H1 (cell line): ENCODE data around the gene SEPTIN5. TPM values are rescaled to one million over a fixed set of nuclear protein-coding genes. Genes with fewer than 3 reads are reported as not detected.

Experiments
- EP300 ChIP-seq, 2 experiments: IDR thresholded peaks; 1 replicate in 1 of 2; 2 replicates in 1 of 2; pipeline ENCODE4 v1.6.1; 2011 to 2012; ENCODE audit warnings: low read depth in 2 of 2, low read length in 2 of 2, mild to moderate bottlenecking in 2 of 2, borderline replicate concordance in 1 of 2, inconsistent platforms in 1 of 2, moderate library complexity in 1 of 2
- polyA plus RNA-seq, 7 experiments: library from polyadenylated mRNA; depleted of rRNA in 3 of 7; stranded (reverse) in 5 of 7; unstranded in 2 of 7; fragments of >200 nt in 5 of 7; fragments of 200-250 nt in 2 of 7; gene quantifications; 1 replicate in 5 of 7; 2 replicates in 1 of 7; 4 replicates in 1 of 7; pipeline versions ENCODE4 v1.2.1 to v1.2.3, GENCODE V29; 2011 to 2013; ENCODE audit warnings: missing spikeins in 2 of 7, mixed read lengths in 2 of 7
- total RNA-seq: library from RNA; stranded (reverse); fragmentation: NEBNext Ultra II Directional; extraction: Animal tissue kit (Norgen Biotek cat#: 25700); gene quantifications from 2 replicates; pipeline ENCODE4 v1.2.1, GENCODE V29; 2021
- TF ChIP-seq, protein P1 (sequence below): fragments of 300-600 bp; sonication (generic); IDR thresholded peaks from 2 replicates; pipeline ENCODE4 v1.7.1; 2012; ENCODE audit warnings: low read length, moderate library complexity, mild to moderate bottlenecking, inconsistent platforms; ENCODE audit not compliant: insufficient replicate concordance
- TF ChIP-seq, protein P2 (sequence below), 3 experiments: IDR thresholded peaks; 1 replicate in 2 of 3; 2 replicates in 1 of 3; pipeline versions ENCODE4 v1.5.1 to v1.6.1; 2011; ENCODE audit warnings: low read length in 3 of 3, mild to moderate bottlenecking in 3 of 3, inconsistent platforms in 2 of 3, low read depth in 1 of 3, moderate library complexity in 1 of 3; ENCODE audit not compliant: insufficient read depth in 1 of 3; ENCODE audit errors: control extremely low read depth in 1 of 3

SEPTIN5 gene
- total and polyA plus RNA-seq, 2 of the 8 experiments (the other 6 are each of a cell fraction or from before 2014, with no cell fraction given): 6.0 to 8.6 TPM

- TF ChIP-seq, protein P1, sequence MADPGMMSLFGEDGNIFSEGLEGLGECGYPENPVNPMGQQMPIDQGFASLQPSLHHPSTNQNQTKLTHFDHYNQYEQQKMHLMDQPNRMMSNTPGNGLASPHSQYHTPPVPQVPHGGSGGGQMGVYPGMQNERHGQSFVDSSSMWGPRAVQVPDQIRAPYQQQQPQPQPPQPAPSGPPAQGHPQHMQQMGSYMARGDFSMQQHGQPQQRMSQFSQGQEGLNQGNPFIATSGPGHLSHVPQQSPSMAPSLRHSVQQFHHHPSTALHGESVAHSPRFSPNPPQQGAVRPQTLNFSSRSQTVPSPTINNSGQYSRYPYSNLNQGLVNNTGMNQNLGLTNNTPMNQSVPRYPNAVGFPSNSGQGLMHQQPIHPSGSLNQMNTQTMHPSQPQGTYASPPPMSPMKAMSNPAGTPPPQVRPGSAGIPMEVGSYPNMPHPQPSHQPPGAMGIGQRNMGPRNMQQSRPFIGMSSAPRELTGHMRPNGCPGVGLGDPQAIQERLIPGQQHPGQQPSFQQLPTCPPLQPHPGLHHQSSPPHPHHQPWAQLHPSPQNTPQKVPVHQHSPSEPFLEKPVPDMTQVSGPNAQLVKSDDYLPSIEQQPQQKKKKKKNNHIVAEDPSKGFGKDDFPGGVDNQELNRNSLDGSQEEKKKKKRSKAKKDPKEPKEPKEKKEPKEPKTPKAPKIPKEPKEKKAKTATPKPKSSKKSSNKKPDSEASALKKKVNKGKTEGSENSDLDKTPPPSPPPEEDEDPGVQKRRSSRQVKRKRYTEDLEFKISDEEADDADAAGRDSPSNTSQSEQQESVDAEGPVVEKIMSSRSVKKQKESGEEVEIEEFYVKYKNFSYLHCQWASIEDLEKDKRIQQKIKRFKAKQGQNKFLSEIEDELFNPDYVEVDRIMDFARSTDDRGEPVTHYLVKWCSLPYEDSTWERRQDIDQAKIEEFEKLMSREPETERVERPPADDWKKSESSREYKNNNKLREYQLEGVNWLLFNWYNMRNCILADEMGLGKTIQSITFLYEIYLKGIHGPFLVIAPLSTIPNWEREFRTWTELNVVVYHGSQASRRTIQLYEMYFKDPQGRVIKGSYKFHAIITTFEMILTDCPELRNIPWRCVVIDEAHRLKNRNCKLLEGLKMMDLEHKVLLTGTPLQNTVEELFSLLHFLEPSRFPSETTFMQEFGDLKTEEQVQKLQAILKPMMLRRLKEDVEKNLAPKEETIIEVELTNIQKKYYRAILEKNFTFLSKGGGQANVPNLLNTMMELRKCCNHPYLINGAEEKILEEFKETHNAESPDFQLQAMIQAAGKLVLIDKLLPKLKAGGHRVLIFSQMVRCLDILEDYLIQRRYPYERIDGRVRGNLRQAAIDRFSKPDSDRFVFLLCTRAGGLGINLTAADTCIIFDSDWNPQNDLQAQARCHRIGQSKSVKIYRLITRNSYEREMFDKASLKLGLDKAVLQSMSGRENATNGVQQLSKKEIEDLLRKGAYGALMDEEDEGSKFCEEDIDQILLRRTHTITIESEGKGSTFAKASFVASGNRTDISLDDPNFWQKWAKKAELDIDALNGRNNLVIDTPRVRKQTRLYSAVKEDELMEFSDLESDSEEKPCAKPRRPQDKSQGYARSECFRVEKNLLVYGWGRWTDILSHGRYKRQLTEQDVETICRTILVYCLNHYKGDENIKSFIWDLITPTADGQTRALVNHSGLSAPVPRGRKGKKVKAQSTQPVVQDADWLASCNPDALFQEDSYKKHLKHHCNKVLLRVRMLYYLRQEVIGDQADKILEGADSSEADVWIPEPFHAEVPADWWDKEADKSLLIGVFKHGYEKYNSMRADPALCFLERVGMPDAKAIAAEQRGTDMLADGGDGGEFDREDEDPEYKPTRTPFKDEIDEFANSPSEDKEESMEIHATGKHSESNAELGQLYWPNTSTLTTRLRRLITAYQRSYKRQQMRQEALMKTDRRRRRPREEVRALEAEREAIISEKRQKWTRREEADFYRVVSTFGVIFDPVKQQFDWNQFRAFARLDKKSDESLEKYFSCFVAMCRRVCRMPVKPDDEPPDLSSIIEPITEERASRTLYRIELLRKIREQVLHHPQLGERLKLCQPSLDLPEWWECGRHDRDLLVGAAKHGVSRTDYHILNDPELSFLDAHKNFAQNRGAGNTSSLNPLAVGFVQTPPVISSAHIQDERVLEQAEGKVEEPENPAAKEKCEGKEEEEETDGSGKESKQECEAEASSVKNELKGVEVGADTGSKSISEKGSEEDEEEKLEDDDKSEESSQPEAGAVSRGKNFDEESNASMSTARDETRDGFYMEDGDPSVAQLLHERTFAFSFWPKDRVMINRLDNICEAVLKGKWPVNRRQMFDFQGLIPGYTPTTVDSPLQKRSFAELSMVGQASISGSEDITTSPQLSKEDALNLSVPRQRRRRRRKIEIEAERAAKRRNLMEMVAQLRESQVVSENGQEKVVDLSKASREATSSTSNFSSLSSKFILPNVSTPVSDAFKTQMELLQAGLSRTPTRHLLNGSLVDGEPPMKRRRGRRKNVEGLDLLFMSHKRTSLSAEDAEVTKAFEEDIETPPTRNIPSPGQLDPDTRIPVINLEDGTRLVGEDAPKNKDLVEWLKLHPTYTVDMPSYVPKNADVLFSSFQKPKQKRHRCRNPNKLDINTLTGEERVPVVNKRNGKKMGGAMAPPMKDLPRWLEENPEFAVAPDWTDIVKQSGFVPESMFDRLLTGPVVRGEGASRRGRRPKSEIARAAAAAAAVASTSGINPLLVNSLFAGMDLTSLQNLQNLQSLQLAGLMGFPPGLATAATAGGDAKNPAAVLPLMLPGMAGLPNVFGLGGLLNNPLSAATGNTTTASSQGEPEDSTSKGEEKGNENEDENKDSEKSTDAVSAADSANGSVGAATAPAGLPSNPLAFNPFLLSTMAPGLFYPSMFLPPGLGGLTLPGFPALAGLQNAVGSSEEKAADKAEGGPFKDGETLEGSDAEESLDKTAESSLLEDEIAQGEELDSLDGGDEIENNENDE: no peak
- no peak for TF ChIP-seq EP300 (IDR thresholded peaks at IDR 0.05; ENCODE audit: borderline replicate concordance in 1 of 2, low read depth in 2 of 2, low read length in 2 of 2)
- TF ChIP-seq, protein P2, sequence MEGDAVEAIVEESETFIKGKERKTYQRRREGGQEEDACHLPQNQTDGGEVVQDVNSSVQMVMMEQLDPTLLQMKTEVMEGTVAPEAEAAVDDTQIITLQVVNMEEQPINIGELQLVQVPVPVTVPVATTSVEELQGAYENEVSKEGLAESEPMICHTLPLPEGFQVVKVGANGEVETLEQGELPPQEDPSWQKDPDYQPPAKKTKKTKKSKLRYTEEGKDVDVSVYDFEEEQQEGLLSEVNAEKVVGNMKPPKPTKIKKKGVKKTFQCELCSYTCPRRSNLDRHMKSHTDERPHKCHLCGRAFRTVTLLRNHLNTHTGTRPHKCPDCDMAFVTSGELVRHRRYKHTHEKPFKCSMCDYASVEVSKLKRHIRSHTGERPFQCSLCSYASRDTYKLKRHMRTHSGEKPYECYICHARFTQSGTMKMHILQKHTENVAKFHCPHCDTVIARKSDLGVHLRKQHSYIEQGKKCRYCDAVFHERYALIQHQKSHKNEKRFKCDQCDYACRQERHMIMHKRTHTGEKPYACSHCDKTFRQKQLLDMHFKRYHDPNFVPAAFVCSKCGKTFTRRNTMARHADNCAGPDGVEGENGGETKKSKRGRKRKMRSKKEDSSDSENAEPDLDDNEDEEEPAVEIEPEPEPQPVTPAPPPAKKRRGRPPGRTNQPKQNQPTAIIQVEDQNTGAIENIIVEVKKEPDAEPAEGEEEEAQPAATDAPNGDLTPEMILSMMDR (IDR thresholded peaks at IDR 0.05; ENCODE audit: control extremely low read depth in 1 of 3, insufficient read depth in 1 of 3, low read depth in 1 of 3, low read length in 3 of 3): no peak
Observed at GRCh38 chr22:19751497-19752245, 37.4 kb downstream of the SEPTIN5 start (continued).
